ENCODE data around the gene PGAP6. TPM values are rescaled to one million over a fixed set of nuclear protein-coding genes. Genes with fewer than 3 reads are reported as not detected.
"Not testable (repeated sequence)": the region's sequence is repeated elsewhere in the genome, so short reads cannot be mapped to it uniquely, and the experiment has no call there.

The PGAP6 gene
- total RNA-seq, 1 donor from 2014 or later = 44.5 TPM

DNA sequence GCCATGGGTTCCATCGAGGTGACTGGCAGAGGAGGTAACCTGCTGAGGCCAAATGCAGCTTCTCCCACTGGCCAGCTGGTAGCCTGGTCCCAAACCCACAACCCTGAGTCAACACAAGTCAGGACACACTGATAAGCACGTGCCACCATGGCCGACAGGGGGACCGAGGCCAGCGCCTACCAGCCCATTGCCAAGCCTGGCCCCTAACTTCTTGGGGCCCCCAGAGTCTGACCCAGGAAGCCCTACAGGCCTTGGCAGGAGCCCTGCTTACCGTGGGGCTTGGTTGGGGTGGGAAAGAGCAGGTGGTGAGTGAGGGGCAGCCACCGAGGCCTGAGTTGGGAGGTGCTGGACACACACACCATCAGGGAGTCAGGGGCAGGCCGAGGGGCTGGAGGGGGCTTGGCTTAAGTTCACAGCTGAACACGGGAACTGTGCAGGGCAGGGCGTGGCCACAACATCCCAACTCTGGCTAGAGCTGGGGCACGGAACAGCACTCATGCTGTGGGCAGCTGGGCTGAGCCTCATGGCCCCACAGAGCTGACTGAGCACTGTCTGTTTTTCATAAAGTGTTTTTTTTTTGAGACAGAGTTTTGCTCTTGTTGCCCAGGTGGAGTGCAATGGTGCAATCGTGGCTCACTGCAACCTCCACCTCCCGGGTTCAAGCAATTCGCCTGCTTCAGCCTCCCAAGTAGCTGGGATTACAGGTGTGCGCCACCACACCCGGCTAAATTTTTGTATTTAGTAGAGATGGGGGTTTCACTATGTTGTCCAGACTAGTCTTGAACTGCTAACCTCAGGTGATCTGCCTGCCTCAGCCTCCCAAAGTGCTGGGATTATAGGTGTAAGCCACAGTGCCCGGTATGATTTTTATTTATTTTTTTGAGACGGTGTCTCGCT, 16.9 kb downstream of the PGAP6 start:
- ChIA-PET POLR2A (no interaction called here), CTCF (interaction anchor here (1.1 kb wide), 1 partner anchor 258 kb away, joined by 4 read pairs; no protein-coding TSS in a partner anchor)
- H3K27me3 Mint-ChIP-seq = peaks cover 5% of the 10 kb centered on the region
- no peak for ATAC-seq (ENCODE audit: low read depth)
- peaks cover 24% of the 10 kb centered on the region for H3K36me3 Mint-ChIP-seq (ENCODE audit: low read depth)
- H3K4me1 Mint-ChIP-seq = peaks cover 6% of the 10 kb centered on the region
- no peak for DNase-seq
- no peak overlapping the region for H3K4me3 Mint-ChIP-seq
- TF ChIP-seq, protein P1, sequence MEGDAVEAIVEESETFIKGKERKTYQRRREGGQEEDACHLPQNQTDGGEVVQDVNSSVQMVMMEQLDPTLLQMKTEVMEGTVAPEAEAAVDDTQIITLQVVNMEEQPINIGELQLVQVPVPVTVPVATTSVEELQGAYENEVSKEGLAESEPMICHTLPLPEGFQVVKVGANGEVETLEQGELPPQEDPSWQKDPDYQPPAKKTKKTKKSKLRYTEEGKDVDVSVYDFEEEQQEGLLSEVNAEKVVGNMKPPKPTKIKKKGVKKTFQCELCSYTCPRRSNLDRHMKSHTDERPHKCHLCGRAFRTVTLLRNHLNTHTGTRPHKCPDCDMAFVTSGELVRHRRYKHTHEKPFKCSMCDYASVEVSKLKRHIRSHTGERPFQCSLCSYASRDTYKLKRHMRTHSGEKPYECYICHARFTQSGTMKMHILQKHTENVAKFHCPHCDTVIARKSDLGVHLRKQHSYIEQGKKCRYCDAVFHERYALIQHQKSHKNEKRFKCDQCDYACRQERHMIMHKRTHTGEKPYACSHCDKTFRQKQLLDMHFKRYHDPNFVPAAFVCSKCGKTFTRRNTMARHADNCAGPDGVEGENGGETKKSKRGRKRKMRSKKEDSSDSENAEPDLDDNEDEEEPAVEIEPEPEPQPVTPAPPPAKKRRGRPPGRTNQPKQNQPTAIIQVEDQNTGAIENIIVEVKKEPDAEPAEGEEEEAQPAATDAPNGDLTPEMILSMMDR (IDR thresholded peaks at IDR 0.05) = no peak
- intact Hi-C loops (cut with micrococcal nuclease) = no loop called here
- H3K9me3 Mint-ChIP-seq = no peaks in the 10 kb centered on the region
- H3K27ac Mint-ChIP-seq = no peak overlapping the region

DNA sequence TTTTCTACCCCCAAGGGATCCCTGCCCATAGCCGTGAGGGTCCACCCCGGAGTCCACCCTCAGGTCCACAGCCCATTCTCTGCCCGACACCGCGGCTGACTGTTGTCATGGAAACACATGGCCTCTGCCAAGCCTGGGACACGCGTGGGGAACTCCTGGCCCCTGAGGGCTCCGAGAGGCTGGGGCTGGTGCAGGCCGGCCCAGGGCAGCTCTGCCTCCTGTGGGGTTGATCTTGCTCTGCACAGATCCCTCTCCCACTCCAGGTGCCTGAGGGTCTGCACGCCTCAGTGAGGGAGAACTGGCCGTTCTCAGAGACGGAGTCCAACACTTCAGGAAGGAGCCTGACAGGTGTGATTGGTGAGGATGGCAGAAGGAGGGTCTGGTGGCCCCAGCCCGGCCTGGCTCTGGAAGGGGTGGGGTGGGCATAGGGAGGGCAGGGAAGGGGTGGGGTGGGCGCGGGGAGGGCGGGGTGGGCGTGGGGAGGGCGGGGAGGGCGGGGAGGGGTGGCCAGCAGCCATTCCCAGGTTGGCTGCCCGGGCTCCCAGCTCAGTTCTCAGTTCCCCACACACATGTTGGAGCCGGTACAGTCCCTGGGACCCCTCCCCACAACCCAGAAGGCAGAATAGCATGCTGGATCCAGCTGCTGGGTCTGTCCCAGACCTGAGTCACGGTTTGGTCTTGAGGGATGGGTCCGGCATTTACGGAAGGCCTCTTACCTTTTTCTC, 17.9 kb downstream of the PGAP6 start:
- no peaks in the 10 kb centered on the region for H3K9me3 Mint-ChIP-seq
- intact Hi-C loops (cut with micrococcal nuclease) = no loop called here
- peaks cover 22% of the 10 kb centered on the region for H3K36me3 Mint-ChIP-seq (ENCODE audit: low read depth)
- no peak for DNase-seq
- ChIA-PET POLR2A (no interaction called here), CTCF (interaction anchor here (1.1 to 3.1 kb wide), 2 partner anchors 257 kb away, joined by 4 to 20 read pairs; no protein-coding TSS in a partner anchor)
- no peak overlapping the region for H3K27ac Mint-ChIP-seq
- TF ChIP-seq, protein P1 (IDR thresholded peaks at IDR 0.05) = no peak
- peaks cover 5% of the 10 kb centered on the region for H3K27me3 Mint-ChIP-seq
- H3K4me3 Mint-ChIP-seq = no peak overlapping the region
- peaks cover 3% of the 10 kb centered on the region for H3K4me1 Mint-ChIP-seq
- ATAC-seq (ENCODE audit: low read depth) = no peak

DNA sequence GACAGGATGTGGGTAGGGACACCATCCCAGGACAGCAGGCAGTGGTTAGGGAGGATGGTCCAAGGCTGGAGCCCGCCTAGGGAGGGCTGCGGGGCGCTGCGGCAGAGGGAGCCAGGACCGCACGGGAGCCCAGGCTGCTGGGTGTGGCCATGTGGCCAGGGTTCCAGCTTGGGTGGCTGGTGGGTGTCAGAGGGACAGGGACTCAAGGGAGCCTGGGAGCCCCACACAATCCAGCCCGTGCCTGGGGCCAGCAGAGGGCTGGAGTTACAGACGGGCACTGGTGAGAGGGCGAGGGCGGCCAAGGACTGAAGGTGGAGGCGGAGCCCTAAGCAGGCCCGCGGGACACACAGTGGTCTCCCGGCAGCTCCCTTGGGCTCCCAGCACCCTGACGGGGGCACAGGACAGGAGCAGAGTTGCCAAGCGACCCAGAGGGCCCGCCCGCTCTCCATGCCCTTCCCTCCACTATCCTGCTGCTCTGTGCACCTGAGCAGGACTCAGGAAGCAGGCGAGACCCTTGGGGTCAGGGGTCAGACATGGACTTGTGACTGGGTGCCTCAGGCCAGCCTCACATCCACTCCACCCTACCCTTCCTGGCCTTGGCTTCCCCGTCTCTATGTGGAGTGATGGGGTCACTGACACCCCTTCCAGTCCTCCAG, 18.5 kb downstream of the PGAP6 start:
- TF ChIP-seq, protein P1 (IDR thresholded peaks at IDR 0.05) = no peak
- DNase-seq = no peak
- ChIA-PET CTCF (interaction anchor here (1.0 to 3.1 kb wide), 4 partner anchors 136 to 259 kb away, joined by 3 to 20 read pairs (median 10); no protein-coding TSS in a partner anchor), POLR2A (interaction anchor here (1.3 kb wide), 1 partner anchor 11 kb away, joined by 4 read pairs; the partner anchor contains the start of gene AXIN1)
- no peak for ATAC-seq (ENCODE audit: low read depth)
- no peaks in the 10 kb centered on the region for H3K9me3 Mint-ChIP-seq
- intact Hi-C loops (cut with micrococcal nuclease) = no loop called here
- no peak overlapping the region for H3K4me3 Mint-ChIP-seq
- no peak overlapping the region for H3K27ac Mint-ChIP-seq
- H3K4me1 Mint-ChIP-seq = peaks cover 3% of the 10 kb centered on the region
- H3K27me3 Mint-ChIP-seq = peaks cover 5% of the 10 kb centered on the region
- peaks cover 16% of the 10 kb centered on the region for H3K36me3 Mint-ChIP-seq (ENCODE audit: low read depth)

GRCh38 chr16:362702-362999, 19.1 kb downstream of the PGAP6 start:
- ChIA-PET POLR2A (interaction anchor here (1.0 to 1.5 kb wide), 4 partner anchors 10 to 284 kb away, joined by 4 to 7 read pairs (median 4); partner anchors contain the start of genes AXIN1 and MPG), CTCF (interaction anchor here (0.6 to 3.1 kb wide), 13 partner anchors 8 to 297 kb away, joined by 3 to 20 read pairs (median 3); partner anchors contain the start of genes DECR2 and MRPL28)
- DNase-seq; ATAC-seq (ENCODE audit: low read depth); H3K27ac Mint-ChIP-seq; H3K9me3 Mint-ChIP-seq; H3K4me3 Mint-ChIP-seq; H3K4me1 Mint-ChIP-seq; H3K27me3 Mint-ChIP-seq: not testable (repeated sequence)
- intact Hi-C loops (cut with micrococcal nuclease) = loop anchor here (1.0 kb wide), 4 partner anchors 181 to 297 kb away; no protein-coding TSS in a partner anchor
- H3K36me3 Mint-ChIP-seq (ENCODE audit: low read depth) = peaks cover 13% of the 10 kb centered on the region

Measured in activated B cell treated with CpG ODN at 0.5 μM for 24 hours (primary cell).